Gastrocnemius medialis (tissue), 4 donors: ENCODE data around the gene TAMALIN. TPM values are rescaled to one million over a fixed set of nuclear protein-coding genes. Genes with fewer than 3 reads are reported as not detected.

Source experiments
- ATAC-seq, 2 donors: fragments of 150-250 bp; one replicate each; pipeline ENCODE4 v1.9.1; 2016
- DNase-seq, 2 donors: peaks; one replicate each; pipeline ENCODE4 v3.0.0-alpha.2; 2019
- H3K27ac ChIP-seq, 4 donors: fragments of 200-600 bp; sonication (generic); 1 replicate in 1 of 4; 2 replicates in 3 of 4; pipeline ENCODE4 v1.5.1; 2016 to 2018; ENCODE audit warnings: mild to moderate bottlenecking in 2 of 4, moderate library complexity in 1 of 4
- H3K27me3 ChIP-seq, 3 donors: fragments of 200-600 bp; sonication (generic) in 2 of 3; 1 replicate in 1 of 3; 2 replicates in 2 of 3; pipeline versions ENCODE4 v1.5.1 to v1.6.0; 2016 to 2019; ENCODE audit warnings: mild to moderate bottlenecking in 1 of 3, moderate library complexity in 1 of 3
- H3K36me3 ChIP-seq, 2 donors: fragments of 200-600 bp; sonication (generic) in 1 of 2; one replicate each; pipeline ENCODE4 v1.5.1; 2017 to 2018
- H3K4me1 ChIP-seq, 2 donors: fragments of 200-600 bp; sonication (generic) in 1 of 2; one replicate each; pipeline ENCODE4 v1.5.1; 2016 to 2017; ENCODE audit warnings: mild to moderate bottlenecking in 2 of 2
- H3K4me3 ChIP-seq, 4 donors: fragments of 200-600 bp; sonication (generic) in 3 of 4; 1 replicate in 1 of 4; 2 replicates in 3 of 4; pipeline ENCODE4 v1.5.1; 2016 to 2019; ENCODE audit warnings: mild to moderate bottlenecking in 2 of 4
- H3K9me3 ChIP-seq, 3 donors: fragments of 200-600 bp; sonication (generic) in 2 of 3; 1 replicate in 1 of 3; 2 replicates in 2 of 3; pipeline ENCODE4 v1.5.1; 2016 to 2019
- POLR2A ChIP-seq, 2 donors: fragments of 450-650 bp; IDR thresholded peaks; one replicate each; pipeline ENCODE4 v1.6.1; 2017; ENCODE audit warnings: antibody characterized with exemption in 2 of 2, mild to moderate bottlenecking in 2 of 2, moderate library complexity in 2 of 2
- in situ Hi-C, 4 donors: fragments of 200-750 bp; cut with MboI; loops; one replicate each; pipeline versions ENCODE4 v1.15.0 to v1.8.0; 2017; ENCODE audit warnings: low sequenced_read_pairs in 4 of 4
- intact Hi-C: fragments of 100-400 bp; cut with DNase I; formaldehyde crosslinking; loops from one replicate; pipeline ENCODE4 v1.15.1; 2023; ENCODE audit warnings: low total_unique reads
- total RNA-seq, 4 donors: library from RNA; depleted of rRNA; stranded (reverse); fragments of >200 nt; gene quantifications; one replicate each; pipeline versions ENCODE4 v1.1.0 to v1.2.3, GENCODE V29; 2016
- TF ChIP-seq, protein P1 (sequence below), 5 experiments: fragments of 450-650 bp in 3 of 5; fragments of 200-600 bp in 2 of 5; sonication (generic) in 2 of 5; IDR thresholded peaks in 4 of 5; conservative IDR thresholded peaks in 1 of 5; 1 replicate in 4 of 5; 2 replicates in 1 of 5; pipeline ENCODE4 v1.5.1; 2016 to 2019; ENCODE audit warnings: antibody characterized with exemption in 5 of 5, mild to moderate bottlenecking in 3 of 5, moderate library complexity in 3 of 5

The TAMALIN gene
- total RNA-seq = 10 to 100 TPM in 2 of 4 donors, 1 to 10 TPM in 2; 9.3 to 14.9 (median 11.8) TPM

- Histone ChIP-seq H3K27ac (peak within 1 kb of the TSS; percentile 72 to 85 (median 80)), H3K9me3 (no peaks in the 10 kb centered on the region), H3K4me3 (peak within 1 kb of the TSS; percentile 59 to 71 (median 63)), H3K4me1 (peaks cover 0 to 13% of the 10 kb centered on the region in 2 donors), H3K27me3 (peaks cover 2 to 19% (median 19%) of the 10 kb centered on the region in 3 donors), H3K36me3 (no peaks in the 10 kb centered on the region)
- TF ChIP-seq, protein P1, sequence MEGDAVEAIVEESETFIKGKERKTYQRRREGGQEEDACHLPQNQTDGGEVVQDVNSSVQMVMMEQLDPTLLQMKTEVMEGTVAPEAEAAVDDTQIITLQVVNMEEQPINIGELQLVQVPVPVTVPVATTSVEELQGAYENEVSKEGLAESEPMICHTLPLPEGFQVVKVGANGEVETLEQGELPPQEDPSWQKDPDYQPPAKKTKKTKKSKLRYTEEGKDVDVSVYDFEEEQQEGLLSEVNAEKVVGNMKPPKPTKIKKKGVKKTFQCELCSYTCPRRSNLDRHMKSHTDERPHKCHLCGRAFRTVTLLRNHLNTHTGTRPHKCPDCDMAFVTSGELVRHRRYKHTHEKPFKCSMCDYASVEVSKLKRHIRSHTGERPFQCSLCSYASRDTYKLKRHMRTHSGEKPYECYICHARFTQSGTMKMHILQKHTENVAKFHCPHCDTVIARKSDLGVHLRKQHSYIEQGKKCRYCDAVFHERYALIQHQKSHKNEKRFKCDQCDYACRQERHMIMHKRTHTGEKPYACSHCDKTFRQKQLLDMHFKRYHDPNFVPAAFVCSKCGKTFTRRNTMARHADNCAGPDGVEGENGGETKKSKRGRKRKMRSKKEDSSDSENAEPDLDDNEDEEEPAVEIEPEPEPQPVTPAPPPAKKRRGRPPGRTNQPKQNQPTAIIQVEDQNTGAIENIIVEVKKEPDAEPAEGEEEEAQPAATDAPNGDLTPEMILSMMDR (IDR thresholded peaks at IDR 0.05 in 4 of 5, conservative IDR thresholded peaks at IDR 0.05 in 1 of 5) = no peak
- TF ChIP-seq POLR2A (IDR thresholded peaks at IDR 0.05) = peak; percentile 73 to 85
- intact Hi-C loops (no loop called here), in situ Hi-C loops (no loop called here)
- ATAC-seq (peak; percentile 24 to 26), DNase-seq (peak in 1 of 2 donors; percentile 39)
Measured at GRCh38 chr12:52006726-52007157, at the start of gene TAMALIN. TSS of gene TAMALIN (plus strand) at chr12:52006946. CDS start at chr12:52007020, 74 bp downstream.

DNA sequence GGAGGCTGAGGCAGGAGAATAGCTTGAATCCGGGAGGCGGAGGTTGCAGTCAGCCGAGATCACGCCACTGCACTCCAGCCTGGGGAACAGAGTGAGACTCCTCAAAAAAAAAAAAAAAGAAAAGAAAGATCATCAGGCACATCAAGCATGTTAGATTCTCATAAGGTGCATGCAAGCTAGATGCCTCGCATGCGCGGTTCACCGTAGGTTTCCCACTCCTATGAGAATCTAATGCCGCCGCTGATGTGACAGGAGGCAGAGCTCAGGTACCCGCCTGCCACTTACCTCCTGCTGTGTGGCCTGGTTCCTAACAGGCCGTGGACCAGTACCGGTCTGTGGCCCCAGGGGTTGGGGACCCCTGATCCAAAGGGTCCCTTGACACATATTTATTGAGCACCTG, 48.2 kb upstream of the TAMALIN start:
- in situ Hi-C loops (no loop called here), intact Hi-C loops (no loop called here)
- DNase-seq (no peak), ATAC-seq (no peak)
- no peaks in the 10 kb centered on the region for H3K36me3 ChIP-seq
- TF ChIP-seq, protein P1 (IDR thresholded peaks at IDR 0.05 in 4 of 5, conservative IDR thresholded peaks at IDR 0.05 in 1 of 5) = no peak
- TF ChIP-seq POLR2A (IDR thresholded peaks at IDR 0.05) = no peak
- H3K27ac ChIP-seq = no peak overlapping the region
- H3K4me1 ChIP-seq = peaks cover 56 to 58% of the 10 kb centered on the region in 2 donors
- H3K27me3 ChIP-seq = no peaks in the 10 kb centered on the region
- no peaks in the 10 kb centered on the region for H3K9me3 ChIP-seq
- no peak overlapping the region for H3K4me3 ChIP-seq

GRCh38 chr12:51959211-51959610, 47.5 kb upstream of the TAMALIN start:
- H3K27me3 ChIP-seq = no peaks in the 10 kb centered on the region
- in situ Hi-C loops (no loop called here), intact Hi-C loops (no loop called here)
- no peaks in the 10 kb centered on the region for H3K36me3 ChIP-seq
- ATAC-seq (peak; percentile 48 to 75), DNase-seq (peak; percentile 33 to 48)
- TF ChIP-seq POLR2A (IDR thresholded peaks at IDR 0.05) = no peak
- TF ChIP-seq, protein P1 (IDR thresholded peaks at IDR 0.05 in 4 of 5, conservative IDR thresholded peaks at IDR 0.05 in 1 of 5) = no peak
- H3K4me1 ChIP-seq = peaks cover 50 to 51% of the 10 kb centered on the region in 2 donors
- peak overlapping the region in 2 of 4 donors; percentile 19 to 35 for H3K27ac ChIP-seq
- H3K9me3 ChIP-seq = no peaks in the 10 kb centered on the region
- H3K4me3 ChIP-seq = no peak overlapping the region

DNA sequence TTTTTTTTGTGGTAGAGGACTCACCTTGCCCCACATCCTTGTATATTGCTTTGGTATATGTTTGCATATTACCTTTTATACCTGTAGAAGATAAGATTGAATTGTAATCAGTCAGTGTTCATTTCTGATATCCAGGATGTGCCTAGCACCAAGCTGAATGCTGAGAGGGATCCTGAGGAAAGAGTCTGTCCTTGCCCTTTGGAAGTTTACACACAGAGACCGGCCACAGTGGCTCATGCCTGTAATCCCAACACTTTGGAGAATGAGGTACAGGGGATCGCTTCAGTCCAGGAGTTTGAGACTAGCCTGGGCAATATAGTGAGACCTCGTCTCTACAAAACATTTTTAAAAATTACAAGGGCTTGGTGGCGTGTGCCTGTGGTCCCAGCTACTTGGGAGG, 46.8 kb upstream of the TAMALIN start:
- no peak for ATAC-seq
- DNase-seq = no peak

More for the DNA sequence above, 46.8 kb upstream of the TAMALIN start:
- no peak overlapping the region for H3K27ac ChIP-seq
- H3K27me3 ChIP-seq = no peaks in the 10 kb centered on the region
- no peak overlapping the region for H3K4me3 ChIP-seq
- peaks cover 43 to 44% of the 10 kb centered on the region in 2 donors for H3K4me1 ChIP-seq
- no peaks in the 10 kb centered on the region for H3K9me3 ChIP-seq
- in situ Hi-C loops = no loop called here
- no peaks in the 10 kb centered on the region for H3K36me3 ChIP-seq
- intact Hi-C loops = no loop called here
- TF ChIP-seq, protein P1 (IDR thresholded peaks at IDR 0.05 in 4 of 5, conservative IDR thresholded peaks at IDR 0.05 in 1 of 5) = no peak
- no peak for TF ChIP-seq POLR2A (IDR thresholded peaks at IDR 0.05)
